ENCODE results near the gene PPAN. TPM values are rescaled to one million over a fixed set of nuclear protein-coding genes. Genes with fewer than 3 reads are reported as not detected.

PPAN gene
- total RNA-seq, 1 donor from 2014 or later = 45.3 TPM

Other genes with a start within 250 kb of the PPAN start
- under 0.01 and 4.4 TPM in 2 replicates for gene OLFM2, start 169.8 kb upstream of the PPAN start, total RNA-seq
- 0.51 and 0.79 TPM in 2 replicates for gene COL5A3, start 95.9 kb upstream of the PPAN start, total RNA-seq
- gene RDH8, start 92.9 kb upstream of the PPAN start, total RNA-seq = not detected in 2 replicates
- gene SHFL, start 20.0 kb upstream of the PPAN start, total RNA-seq = 5.0 and 5.5 TPM in 2 replicates
- gene ANGPTL6, start 3.7 kb upstream of the PPAN start, total RNA-seq = under 0.01 TPM in 1 of 2 replicates, not detected in the other
- 1.1 and 3.7 TPM in 2 replicates for gene P2RY11, start 5.3 kb downstream of the PPAN start, total RNA-seq
- gene EIF3G, start 13.5 kb downstream of the PPAN start, total RNA-seq = 198 and 291 TPM in 2 replicates
- 11.1 and 12.4 TPM in 2 replicates for gene DNMT1, start 88.6 kb downstream of the PPAN start, total RNA-seq
- gene S1PR2, start 125.0 kb downstream of the PPAN start, total RNA-seq = 1.3 and 1.9 TPM in 2 replicates
- gene MRPL4, start 145.9 kb downstream of the PPAN start, total RNA-seq = 17.1 and 19.2 TPM in 2 replicates
- gene ICAM1, start 164.8 kb downstream of the PPAN start, total RNA-seq = 0.79 and 0.90 TPM in 2 replicates
- 4.0 and 10.8 TPM in 2 replicates for gene ICAM4, start 180.6 kb downstream of the PPAN start, total RNA-seq
- 3.7 and 3.9 TPM in 2 replicates for gene ICAM5, start 183.6 kb downstream of the PPAN start, total RNA-seq
- 0.26 and 0.53 TPM in 2 replicates for gene ZGLP1, start 203.5 kb downstream of the PPAN start, total RNA-seq
- gene FDX2, start 209.7 kb downstream of the PPAN start, total RNA-seq = 21.8 and 24.2 TPM in 2 replicates
- 2.3 and 4.2 TPM in 2 replicates for gene RAVER1, start 227.2 kb downstream of the PPAN start, total RNA-seq
- gene ICAM3, start 233.3 kb downstream of the PPAN start, total RNA-seq = 5.0 and 5.5 TPM in 2 replicates

Measured in bronchial epithelial cell (primary cell).